Left renal pelvis (tissue), 4 donors: ENCODE measurements around the gene METTL22. TPM values are rescaled to one million over a fixed set of nuclear protein-coding genes. Genes with fewer than 3 reads are reported as not detected.
"Not testable (repeated sequence)": the region's sequence is repeated elsewhere in the genome, so short reads cannot be mapped to it uniquely, and the experiment has no call there.

Source experiments
- DNase-seq, 4 donors: peaks; one replicate each; pipeline ENCODE4 v3.0.0-alpha.2; 2013; ENCODE audit warnings: low read depth in 4 of 4, low spot score in 3 of 4
- polyA plus RNA-seq, 4 donors: library from polyadenylated mRNA; unstranded; fragments of 120-200 nt; gene quantifications; one replicate each; pipeline ENCODE4 v1.2.1, GENCODE V29; 2013; ENCODE audit not compliant: insufficient read length in 4 of 4

The METTL22 gene
- polyA plus RNA-seq, 4 donors = 15.0 to 30.9 (median 21.7) TPM

DNA sequence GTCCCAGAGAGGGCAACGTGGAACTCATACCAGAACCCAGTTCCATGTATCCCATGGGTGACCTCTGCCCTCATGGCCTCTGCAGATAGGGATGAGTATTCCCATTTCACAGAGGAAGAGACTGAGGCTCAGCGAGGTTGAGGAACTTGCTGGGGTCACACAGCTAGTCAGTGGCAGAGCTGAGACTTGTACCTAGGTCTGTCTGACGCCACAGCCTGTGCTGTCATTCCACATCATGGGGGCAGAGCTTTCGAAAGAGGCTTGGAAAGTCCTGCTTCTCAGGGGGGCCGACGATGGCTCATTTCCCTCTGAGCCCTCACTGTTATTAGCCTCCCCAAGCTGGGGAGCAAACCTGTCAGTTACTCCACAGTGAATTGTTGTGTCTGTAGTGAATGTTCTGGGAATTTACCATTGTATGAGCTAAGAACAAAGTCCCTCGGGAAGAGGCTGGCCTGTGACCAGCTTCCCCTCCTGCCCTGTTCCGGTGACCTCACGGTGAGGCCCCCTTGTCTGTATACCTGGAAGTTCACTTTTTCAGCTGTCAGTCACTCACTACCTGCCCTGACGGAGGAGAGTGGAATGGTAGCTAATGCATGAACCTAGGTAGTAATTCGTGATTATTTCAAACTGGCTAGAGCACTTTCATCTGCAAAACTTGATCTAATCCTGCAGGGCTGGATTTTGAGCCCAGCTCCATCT is 8.9 kb downstream of the METTL22 start:
- DNase-seq = no peak

DNA sequence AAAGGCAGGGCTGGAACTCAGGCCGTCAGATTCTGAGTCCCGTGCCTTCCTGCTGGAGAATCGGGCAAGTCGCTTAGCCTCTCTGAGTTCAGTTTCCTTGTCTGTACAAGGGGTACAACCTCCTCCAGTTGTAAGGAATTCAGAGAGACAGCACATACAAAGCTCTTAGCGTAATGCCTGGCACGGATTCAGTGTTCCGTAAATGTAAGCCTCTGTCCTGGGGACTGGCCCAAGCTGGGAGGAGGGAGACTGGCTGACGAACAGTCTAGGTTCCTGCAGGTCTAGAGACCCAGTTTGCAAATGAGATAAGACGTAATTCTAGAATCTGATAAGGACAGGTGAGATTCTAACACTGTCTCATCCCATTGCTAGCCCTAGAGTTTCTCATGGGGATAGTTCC is 9.9 kb downstream of the METTL22 start:
- DNase-seq = no peak

DNA sequence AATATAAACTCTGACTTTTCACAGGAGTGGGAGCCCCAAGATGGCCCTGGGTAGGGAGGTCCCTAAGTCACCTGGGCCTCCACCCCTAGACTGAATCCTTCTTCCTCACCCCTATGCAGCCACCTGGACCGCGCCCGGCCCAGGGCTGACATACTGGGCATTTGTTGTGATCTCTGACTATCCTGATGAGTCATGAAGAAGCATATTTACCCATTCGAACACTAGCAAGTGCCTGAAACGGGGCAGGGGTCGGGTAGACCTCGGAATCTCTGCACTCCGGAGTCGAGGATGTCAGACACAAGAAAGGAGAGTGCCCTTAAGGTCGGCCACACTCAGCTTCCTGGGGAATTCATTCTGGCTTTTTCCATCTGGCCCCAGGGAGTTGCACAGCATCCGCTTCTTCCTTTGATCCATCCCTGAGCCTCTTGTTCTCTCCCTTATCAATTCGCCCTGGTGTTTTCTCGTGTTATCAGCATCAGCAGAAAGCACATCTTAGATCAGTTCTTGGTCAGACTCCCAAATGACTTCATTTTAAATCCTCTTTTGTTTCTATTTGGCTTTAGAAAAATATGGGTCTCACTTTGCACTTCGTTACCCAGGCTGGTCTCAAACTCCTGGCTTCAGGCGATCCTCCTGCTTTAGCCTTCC is 10.4 kb downstream of the METTL22 start:
- no peak for DNase-seq

DNA sequence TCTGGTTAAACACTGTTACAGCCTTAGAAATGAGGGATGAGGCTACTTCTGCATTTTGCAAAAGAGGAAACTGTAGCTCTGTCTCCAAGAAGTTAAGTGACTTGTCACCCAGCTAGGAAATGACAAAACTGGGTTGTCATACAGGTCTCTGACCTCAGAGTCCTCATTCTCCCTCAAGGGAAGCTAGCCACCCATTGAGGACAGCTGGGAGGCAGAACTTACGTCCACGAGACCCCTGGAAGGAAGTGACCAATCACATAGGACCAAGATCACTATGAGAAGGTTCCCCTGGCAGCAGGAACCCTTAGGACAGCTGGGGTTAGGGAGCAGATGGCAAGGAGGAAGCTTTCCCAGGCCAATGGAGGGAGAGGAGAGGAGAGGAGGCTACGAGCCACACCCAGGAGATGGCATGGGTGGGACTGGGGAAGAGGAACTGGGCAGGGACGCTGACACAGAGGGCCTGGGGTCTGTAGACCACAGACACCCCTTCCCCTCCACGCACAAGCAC is 11.2 kb downstream of the METTL22 start:
- no peak for DNase-seq

DNA sequence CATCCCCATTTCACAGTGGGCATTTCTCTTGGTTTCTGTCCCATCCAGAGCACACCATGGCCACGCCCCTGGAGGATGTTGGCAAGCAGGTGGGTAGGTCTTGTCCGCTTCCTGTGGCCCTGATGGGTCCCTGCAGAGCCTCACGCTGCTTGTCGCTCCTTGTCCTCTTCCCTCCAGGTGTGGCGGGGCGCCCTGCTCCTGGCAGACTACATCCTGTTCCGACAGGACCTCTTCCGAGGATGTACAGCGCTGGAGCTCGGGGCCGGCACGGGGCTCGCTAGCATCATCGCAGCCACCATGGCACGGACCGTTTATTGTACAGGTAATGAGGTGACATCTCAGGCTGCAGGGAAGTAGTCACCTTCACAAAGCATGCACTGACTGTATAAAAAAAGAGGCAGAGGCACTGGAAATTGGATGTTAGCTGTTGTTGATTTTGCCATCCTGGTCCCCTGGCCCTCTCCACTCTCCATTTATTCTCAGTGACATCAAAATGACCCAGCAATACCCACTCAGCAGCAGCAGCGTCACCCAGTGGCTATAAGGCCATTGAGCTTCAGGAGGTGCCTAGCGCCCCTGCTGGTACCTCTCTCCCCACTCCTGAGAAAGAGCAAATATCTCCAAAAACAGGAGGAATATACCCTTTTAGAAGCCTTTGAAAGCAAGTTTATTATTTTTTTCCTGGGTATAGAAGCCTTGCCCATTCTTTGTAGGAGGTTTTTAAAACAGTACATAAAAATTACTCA is 13.7 kb downstream of the METTL22 start:
- DNase-seq = no peak

DNA sequence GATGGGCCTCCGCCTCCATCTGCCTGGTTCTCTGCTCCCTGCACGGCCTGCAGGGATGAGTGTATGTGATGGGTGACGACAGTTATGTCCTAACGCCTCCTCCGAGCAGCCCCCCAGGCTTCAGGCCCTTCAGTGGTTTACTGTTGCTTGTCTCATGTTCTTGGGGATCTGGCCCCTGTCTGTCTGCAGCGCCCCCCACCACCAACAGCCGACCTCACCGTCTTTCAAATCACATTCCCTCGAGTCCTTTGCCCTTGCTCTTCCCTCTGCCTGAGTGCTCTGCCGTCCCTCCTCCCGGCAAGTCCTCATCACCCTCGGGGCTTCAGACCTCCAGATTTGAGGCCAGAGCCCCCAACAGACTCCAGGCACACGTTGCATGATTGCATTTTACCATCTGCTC is 18.2 kb downstream of the METTL22 start:
- no peak for DNase-seq

DNA sequence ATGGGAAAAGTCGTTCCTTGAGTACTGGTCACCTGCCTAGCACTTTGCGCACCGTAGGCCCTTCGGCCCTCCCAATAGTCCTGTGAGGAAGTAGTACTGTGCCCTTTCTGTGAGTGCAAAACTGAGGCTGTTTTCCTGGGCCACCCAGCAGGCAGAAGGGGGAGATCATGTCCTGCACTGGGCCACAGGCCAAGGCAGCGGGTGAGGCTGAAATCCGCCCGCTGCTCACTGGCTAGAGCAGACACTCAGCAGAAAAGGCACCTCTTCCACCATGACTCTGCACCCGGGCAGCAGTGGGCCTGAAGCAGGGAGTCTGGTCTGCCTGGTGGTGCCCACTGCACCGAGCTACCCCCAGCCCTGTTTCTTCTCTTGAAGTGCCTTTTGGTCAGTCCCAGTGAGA is 20.2 kb downstream of the METTL22 start:
- DNase-seq = no peak

DNA sequence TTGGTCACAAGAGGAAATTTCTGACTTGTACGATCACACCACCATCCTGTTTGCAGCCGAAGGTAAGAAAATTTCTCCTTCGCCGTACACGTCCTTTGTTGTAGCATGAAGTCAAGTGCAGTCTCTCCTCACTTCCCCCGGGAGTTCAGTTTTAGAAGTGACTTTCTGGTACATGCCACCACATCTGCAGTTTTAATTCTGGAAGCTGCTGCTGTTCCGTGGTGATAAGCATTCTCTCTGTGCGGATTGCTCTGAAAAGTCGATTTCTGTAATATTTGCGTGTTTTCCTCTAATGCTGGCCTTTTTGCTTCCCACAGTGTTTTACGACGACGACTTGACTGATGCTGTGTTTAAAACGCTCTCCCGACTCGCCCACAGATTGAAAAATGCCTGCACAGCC is 20.6 kb downstream of the METTL22 start:
- no peak for DNase-seq

DNA sequence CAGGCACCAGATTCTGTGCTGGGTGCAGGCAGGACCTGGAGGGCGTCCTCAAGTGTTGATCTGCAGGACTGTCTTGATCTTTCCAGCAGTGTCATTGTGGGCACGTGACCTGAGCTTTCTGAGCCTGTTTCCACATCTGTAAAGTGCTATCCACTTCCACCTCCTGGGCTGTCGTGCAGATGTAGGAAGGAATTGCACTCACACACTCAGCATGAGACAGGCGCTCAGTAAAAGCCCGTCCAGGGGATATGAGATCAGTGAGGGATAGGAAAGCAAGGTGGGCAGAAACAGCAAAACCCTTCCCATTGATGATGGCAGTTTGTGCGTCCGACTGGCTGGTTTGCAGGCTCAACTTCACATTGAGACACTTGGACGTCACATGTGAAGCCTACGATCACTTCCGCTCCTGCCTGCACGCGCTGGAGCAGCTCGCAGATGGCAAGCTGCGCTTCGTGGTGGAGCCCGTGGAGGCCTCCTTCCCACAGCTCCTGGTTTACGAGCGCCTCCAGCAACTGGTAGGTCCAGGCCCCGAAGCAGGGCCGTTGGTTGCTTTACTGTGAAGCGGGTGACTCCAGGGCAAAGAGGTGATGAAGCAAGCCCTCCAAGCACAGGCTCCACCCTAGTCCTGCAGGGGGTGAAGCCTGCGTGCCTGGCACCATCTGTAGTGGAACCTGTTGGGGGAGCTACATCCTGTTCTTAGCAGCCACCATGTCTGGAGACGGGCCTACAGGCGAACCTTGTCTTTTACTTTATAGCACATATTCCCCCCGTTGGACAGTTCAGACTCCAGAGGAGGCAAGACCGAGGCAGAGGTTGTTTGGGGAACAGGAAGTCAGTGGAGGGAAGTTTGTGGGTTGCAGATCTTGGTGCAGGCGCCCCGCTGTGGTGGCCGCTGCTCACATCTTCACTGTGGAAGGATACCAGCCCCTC is 23.0 kb downstream of the METTL22 start:
- no peak for DNase-seq

DNA sequence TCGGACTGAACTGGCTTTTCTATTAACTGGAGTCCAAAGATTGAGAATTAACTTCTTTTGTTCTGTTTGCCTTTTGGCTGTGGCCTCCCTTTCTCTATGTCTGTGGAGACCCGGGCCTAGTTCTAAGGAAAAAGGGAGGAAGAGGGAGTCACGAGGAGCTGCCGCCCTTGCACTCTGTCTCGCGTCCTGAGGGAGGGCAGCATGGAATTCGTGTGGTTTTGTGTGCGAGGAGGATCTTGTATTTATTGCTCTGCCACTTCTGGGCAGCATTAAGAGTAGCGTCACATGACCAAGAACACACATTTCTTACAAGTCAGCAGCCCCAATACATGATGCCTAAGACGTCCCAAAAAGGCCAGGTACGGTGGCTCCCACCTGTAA is 23.6 kb downstream of the METTL22 start:
- no peak for DNase-seq

DNA sequence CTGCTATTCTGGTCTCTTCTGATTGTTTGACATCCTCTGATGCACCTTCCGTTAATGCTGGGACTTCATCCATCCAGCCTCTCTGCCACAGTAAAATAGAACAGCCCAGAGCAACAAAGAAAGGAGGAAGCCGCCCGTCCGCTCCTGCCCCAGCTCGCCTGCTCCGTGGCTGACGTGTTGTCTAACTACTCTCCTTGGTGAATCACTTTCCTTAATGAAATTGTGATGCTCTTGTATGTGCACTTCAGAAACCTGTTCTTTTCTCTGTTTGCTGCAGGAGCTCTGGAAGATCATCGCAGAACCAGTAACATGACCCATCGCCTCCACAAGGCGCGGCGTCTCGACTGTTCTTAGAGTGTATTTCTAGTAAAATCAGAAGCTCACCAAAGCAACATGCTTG is 24.3 kb downstream of the METTL22 start:
- no peak for DNase-seq

DNA sequence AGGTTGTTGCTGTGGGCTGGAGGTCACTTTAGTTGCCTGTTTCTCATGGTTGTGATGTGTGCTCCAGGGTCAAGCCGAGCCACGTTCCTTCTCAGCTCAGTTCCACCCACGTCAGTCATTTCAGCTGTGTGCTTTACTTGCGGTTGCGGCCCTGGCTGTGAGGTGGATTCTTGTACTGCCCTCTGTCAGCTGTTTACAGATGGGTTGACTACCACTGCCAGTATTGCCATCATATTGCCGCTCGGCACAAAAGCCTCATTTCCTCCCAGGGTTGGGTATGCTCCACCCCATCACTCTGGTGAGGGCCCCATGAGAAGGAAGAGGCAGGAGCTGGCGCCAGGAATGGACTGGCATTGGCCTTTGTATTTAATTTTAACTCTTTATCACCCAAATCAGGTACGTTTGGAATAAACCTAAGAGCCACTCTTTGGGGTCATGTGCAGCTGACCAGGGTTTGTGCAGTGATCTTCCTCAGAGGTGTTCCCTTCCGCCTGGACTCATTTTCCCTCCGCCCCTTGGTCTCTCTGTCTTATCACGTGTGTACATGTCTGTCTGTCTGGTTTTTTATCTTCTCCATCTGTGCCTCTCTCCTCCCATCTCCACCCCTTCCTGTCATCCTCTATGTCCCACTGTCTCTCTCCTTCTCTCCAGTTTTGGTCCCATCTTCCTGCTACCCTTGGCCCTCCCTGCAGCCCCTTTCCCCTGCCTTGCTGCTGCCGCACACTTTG is 25.0 kb downstream of the METTL22 start:
- no peak for DNase-seq

DNA sequence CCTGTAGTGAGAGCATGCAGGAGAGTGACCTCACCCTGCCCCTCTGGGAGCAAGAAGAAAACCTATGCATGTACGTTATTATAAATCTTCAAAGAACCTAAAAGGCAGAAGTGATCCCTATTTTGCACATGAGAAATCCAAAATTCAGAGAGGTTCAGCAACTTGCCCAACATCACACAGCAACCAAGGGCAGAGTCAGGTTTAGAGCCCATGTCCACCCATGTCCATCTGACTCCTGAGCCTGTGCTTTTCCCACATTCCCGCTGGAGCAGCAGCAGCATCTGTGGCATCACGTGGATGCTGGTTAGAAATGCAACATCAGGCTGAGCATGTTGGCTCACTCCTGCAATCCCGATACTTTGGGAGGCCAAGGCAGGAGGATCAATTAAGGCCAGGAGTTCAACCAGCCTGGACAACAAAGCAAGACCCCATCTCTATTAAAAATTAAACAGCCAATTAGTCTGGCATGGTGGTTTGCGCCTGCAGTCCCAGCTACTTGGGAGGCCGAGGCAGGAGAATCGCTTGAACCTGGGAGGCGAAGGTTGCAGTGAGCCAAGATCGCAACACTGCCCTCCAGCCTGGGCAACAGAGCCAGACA is 26.3 kb downstream of the METTL22 start:
- DNase-seq = no peak

DNA sequence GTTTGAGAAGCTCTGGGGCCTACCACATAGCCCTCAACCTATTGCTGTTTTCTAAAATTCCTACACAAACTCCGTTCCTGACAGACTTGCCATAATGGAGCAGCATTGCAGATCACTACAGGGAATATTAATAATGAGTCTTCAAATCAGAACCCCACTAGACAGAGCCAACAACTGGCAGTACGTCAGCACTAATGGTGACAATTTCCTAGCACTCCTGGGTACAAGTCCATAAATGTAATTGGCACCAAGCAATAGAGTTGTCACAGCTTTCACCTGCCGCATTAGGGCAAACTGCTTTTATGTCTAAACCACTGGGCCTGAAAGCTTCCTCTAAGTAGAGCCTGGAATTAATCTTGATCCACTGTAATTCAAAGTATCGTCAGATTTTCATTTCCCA is 27.4 kb downstream of the METTL22 start:
- DNase-seq = no peak

DNA sequence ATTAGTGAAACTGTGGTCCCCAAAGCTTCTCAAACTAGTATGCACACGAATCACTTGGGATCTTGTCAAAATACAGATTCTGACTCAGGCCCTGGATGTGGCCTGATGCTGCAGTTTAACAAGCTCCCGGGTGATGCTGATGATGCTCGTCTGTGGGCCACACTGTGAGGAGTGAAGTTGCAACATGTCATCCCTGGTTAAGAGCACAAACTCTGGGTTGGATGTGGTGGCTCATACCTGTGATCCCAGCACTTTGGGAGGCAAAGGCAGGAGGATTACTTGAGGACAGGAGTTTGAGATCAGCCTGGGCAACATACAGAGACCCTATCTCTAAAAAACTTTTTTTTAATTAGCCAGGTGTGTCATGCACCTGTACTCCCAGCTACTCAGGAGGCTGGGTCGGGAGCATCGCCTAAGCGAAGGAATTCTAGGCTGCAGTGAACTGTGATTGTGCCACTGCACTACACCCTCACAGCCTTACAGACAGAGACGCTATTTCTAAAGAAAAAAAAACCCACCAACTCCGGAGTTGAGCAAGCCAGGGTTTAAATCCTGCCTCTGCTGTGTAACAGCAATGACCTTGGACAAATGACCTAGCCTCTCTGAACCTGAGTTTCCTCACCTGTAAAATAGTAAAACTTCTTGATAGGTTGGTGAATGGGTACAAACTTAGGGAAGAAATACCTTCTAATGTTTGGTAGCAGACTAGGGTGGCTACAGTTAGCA is 28.5 kb downstream of the METTL22 start:
- no peak for DNase-seq

DNA sequence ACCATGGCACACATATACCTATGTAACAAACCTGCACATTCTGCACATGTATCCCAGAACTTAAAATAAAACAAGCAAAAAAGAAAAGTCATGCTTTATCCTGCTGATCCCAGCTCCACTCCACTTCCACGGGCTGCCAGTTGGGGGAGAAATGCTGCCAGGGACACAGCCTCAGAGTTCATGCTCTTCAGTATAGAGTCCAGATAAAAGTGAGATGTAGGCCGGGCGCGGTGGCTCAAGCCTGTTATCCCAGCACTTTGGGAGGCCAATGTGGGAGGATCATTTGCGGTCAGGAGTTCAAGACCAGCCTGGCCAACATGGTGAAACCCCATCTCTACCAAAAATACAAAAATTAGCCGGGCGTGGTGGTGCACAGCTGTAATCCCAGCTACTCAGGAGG is 30.5 kb downstream of the METTL22 start:
- not testable (repeated sequence) for DNase-seq

DNA sequence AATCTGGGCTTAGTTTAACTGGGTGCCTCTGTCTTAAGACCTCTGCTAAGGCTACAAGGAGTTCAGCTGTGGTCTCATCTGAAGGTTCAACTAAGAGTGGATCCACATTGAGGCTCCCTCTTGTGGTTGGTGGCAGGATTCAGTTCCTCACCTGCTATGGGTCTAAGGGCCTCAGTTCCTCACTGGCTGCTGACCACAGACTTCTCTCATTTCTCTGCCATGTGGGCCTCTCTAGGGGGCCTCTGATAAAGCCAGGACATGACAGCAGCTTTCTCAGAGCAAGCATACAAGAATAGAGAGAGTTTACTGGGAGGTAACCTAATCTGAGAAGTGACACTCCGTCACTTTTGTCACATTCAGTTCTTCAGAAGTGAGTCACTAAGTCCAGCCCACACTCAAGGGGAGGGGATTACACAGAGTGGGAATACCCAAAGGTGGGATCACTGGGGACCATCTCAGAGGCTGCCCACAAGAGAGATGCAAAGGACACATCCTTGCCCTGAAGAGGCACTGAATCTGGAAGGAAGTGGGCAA is 33.8 kb downstream of the METTL22 start:
- DNase-seq = no peak

DNA sequence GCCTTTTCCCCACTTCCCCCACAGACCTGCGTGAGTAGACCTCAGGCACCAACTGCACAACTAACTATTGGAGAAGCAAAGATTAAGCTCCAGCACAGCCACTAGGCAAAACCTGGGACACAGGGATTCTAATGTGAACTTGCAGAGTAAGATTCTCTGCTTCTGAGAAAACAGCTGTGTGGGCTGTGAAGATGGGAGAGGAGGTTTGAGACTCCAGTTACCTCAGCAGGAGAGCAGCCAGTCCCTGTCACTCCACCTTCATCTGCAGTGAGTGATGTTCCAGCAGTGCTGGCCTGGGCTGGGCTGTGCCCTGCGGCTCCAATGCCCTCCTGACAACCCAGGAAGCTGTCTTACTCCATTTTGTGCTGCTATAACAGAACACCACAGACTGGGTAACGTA is 34.9 kb downstream of the METTL22 start:
- DNase-seq = no peak

DNA sequence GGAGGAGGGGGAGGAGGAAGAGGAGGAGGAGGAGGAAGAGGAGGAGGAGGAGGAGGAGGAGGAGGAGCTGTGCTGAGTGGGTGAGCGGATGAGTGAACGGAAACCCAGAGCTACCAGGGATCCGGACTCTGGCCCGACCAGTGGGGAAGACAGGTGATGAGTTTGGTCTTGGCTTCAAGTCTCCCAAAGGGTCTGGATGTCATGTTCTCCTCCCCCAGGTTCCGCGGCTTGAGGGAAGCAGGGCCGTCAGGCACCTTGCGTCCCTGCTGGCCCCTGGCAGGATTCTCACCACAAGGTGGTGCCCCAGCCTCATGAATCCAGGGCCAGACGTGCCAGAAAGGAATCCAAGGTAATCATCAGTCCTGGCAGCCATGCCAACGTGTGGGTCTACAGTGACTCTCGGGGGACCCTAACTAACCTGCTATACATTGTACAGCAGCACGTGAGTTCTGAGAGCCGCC is 39.4 kb downstream of the METTL22 start:
- peak in 3 of 4 donors; percentile 19 to 63 (median 33) for DNase-seq
